Ovary (tissue), 3 donors: ENCODE results near the gene SMIM13.
"Not testable (repeated sequence)": the region's sequence is repeated elsewhere in the genome, so short reads cannot be mapped to it uniquely, and the experiment has no call there.

ENCODE experiments used
- CTCF ChIP-seq, 3 donors: fragments of 450-650 bp in 2 of 3; fragments of 200-600 bp in 1 of 3; IDR thresholded peaks; one replicate each; pipeline versions ENCODE4 v1.5.1 to v1.8.0; 2016 to 2022; ENCODE audit warnings: antibody characterized with exemption in 3 of 3, mild to moderate bottlenecking in 1 of 3
- EP300 ChIP-seq: sonication (generic); formaldehyde crosslinking; IDR thresholded peaks from one replicate; pipeline ENCODE4 v1.6.1; 2017; ENCODE audit warnings: antibody characterized with exemption
- donor health status: DM: no; HTN: no; CAD: no.

GRCh38 chr6:11115808-11116536 lies 22.3 kb downstream of the SMIM13 start:
- not testable (repeated sequence) for TF ChIP-seq CTCF (IDR thresholded peaks at IDR 0.05); EP300
